ENCODE measurements around the gene TOP2B. TPM values are rescaled to one million over a fixed set of nuclear protein-coding genes. Genes with fewer than 3 reads are reported as not detected.

TOP2B gene
- total RNA-seq: 70.2 and 86.1 TPM in 2 replicates

DNA sequence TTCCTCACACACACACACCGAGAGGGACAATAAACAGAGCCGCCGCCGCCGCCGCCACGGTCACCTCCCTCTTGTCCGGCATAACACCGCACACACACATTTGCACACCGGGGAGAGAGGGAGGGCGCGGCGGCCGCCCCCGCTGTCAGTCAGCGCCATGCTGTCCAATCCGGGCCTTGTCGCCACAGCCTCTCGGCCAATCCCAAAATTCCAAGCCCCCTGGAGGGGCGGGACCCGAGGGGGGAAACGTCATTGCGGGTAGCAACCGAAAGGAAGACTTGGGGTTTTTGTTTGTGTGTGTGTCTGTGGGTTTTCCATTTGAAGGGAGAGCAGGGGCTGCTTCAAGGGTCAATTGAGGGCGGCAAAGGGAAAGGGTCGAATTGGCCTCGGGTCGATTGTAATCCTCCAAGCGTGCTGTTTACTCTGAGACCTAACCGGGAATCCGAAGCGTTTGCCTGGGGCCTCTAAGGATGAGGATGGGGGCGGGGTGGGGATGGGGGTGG lies at the start of gene TOP2B:
TOP2B (minus strand) TSS at position 96 of the 503 bp plus-strand sequence. CDS start 610 bp downstream, outside the sequence.

Small RNA genes within 50 kb of the gene (small RNA-seq; reads per million reads assigned to genes)
- gene CRIP1P2: not detected
- not detected for gene RF01161
- gene RF02271: not detected

Other genes starting within 250 kb of the TOP2B start
- 4.2 and 4.4 TPM in 2 replicates for gene RARB, start 236.6 kb downstream of the TOP2B start, total RNA-seq
- gene NGLY1, start 118.5 kb upstream of the TOP2B start, total RNA-seq: 25.8 and 29.8 TPM in 2 replicates
- 6.5 and 9.3 TPM in 2 replicates for gene OXSM, start 125.2 kb upstream of the TOP2B start, total RNA-seq